Glutamatergic neuron (in vitro differentiated cells): ENCODE data around the gene ARL15. TPM values are rescaled to one million over a fixed set of nuclear protein-coding genes. Genes with fewer than 3 reads are reported as not detected.

Experiments used
- DNase-seq: peaks from one replicate; pipeline ENCODE4 v3.0.0; 2022
- H3K27ac Mint-ChIP-seq: one replicate; pipeline ENCODE4 v1.8.0; 2020; ENCODE audit warnings: mild to moderate bottlenecking, mixed read lengths, inconsistent platforms; ENCODE audit not compliant: unreplicated experiment
- H3K27me3 Mint-ChIP-seq: one replicate; pipeline ENCODE4 v1.8.0; 2020; ENCODE audit warnings: mild to moderate bottlenecking, moderate library complexity, mixed read lengths, inconsistent platforms; ENCODE audit not compliant: unreplicated experiment
- H3K36me3 Mint-ChIP-seq: one replicate; pipeline ENCODE4 v1.8.0; 2020; ENCODE audit warnings: mild to moderate bottlenecking, mixed read lengths, inconsistent platforms; ENCODE audit not compliant: unreplicated experiment
- H3K4me1 Mint-ChIP-seq: one replicate; pipeline ENCODE4 v1.8.0; 2020; ENCODE audit warnings: mild to moderate bottlenecking, low read depth, mixed read lengths, inconsistent platforms; ENCODE audit not compliant: unreplicated experiment
- H3K4me3 Mint-ChIP-seq: one replicate; pipeline ENCODE4 v1.8.0; 2020; ENCODE audit warnings: mild to moderate bottlenecking, mixed read lengths, inconsistent platforms; ENCODE audit not compliant: unreplicated experiment
- H3K9me3 Mint-ChIP-seq: one replicate; pipeline ENCODE4 v1.8.0; 2020; ENCODE audit warnings: mild to moderate bottlenecking, moderate library complexity, mixed read lengths, inconsistent platforms; ENCODE audit not compliant: unreplicated experiment
- CTCF ChIP-seq: fragments of 200-600 bp; sonication (generic); IDR thresholded peaks from one replicate; pipeline ENCODE4 v1.5.0; 2021; ENCODE audit not compliant: partially characterized antibody, unreplicated experiment
- total RNA-seq: library from RNA; stranded (reverse); fragmentation: NEBNext Ultra II Directional; extraction: Animal tissue kit (Norgen Biotek cat#: 25700); gene quantifications from one replicate; pipeline ENCODE4 v1.2.1, GENCODE V29; 2021; ENCODE audit not compliant: unreplicated experiment

Gene ARL15
- total RNA-seq, 1 donor from 2014 or later: 37.4 TPM

- no peaks in the 10 kb centered on the region for H3K27me3 Mint-ChIP-seq
- TF ChIP-seq CTCF: no peak
- no peak overlapping the region for H3K4me3 Mint-ChIP-seq
- H3K4me1 Mint-ChIP-seq: peaks cover 8% of the 10 kb centered on the region
- no peaks in the 10 kb centered on the region for H3K9me3 Mint-ChIP-seq
- no peak overlapping the region for H3K27ac Mint-ChIP-seq
- H3K36me3 Mint-ChIP-seq: no peaks in the 10 kb centered on the region
- DNase-seq: no peak
Observed at GRCh38 chr5:54195701-54196100, 114.7 kb downstream of the ARL15 start.

GRCh38 chr5:54194318-54194717, 116.1 kb downstream of the ARL15 start:
- Mint-ChIP-seq H3K36me3 (no peaks in the 10 kb centered on the region), H3K4me1 (peaks cover 8% of the 10 kb centered on the region), H3K27me3 (no peaks in the 10 kb centered on the region), H3K27ac (no peak overlapping the region), H3K4me3 (no peak overlapping the region), H3K9me3 (no peaks in the 10 kb centered on the region)
- DNase-seq: no peak
- no peak for TF ChIP-seq CTCF

GRCh38 chr5:54187694-54188093, 122.7 kb downstream of the ARL15 start:
- H3K9me3 Mint-ChIP-seq: no peaks in the 10 kb centered on the region
- H3K4me3 Mint-ChIP-seq: no peak overlapping the region
- no peak overlapping the region for H3K27ac Mint-ChIP-seq
- no peaks in the 10 kb centered on the region for H3K36me3 Mint-ChIP-seq
- TF ChIP-seq CTCF: no peak
- peaks cover 2% of the 10 kb centered on the region for H3K27me3 Mint-ChIP-seq
- H3K4me1 Mint-ChIP-seq: peaks cover 14% of the 10 kb centered on the region
- no peak for DNase-seq

DNA sequence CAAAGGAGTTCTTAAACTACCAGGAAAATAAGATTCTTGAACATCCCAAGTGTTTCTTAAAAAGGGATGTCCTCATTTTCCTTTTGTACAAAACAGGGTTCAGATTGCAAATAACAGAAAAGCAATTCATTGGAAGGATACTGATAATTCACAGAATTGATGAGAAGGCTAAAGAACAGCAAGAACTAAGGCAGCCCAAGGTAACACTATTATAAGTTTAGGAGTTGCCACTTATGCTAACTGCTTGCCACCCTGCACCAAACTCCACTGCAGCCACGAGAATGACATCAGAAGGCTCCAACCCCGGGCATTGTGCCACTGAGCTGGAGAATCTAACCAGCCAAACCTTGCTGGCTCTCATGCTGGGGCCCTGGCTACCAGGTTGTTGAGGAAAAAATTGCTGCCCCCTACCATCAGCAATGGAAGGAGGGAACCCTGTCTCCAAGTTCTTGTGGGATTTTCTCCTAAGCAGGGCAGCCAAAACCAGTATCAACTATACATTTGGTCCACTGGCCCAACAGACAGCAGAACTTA, 123.4 kb downstream of the ARL15 start:
- H3K9me3 Mint-ChIP-seq: no peaks in the 10 kb centered on the region
- no peak overlapping the region for H3K4me3 Mint-ChIP-seq
- peaks cover 14% of the 10 kb centered on the region for H3K4me1 Mint-ChIP-seq
- TF ChIP-seq CTCF: no peak
- H3K27ac Mint-ChIP-seq: no peak overlapping the region
- peaks cover 2% of the 10 kb centered on the region for H3K27me3 Mint-ChIP-seq
- no peaks in the 10 kb centered on the region for H3K36me3 Mint-ChIP-seq
- no peak for DNase-seq

GRCh38 chr5:54186108-54186507, 124.3 kb downstream of the ARL15 start:
- Mint-ChIP-seq H3K4me3 (no peak overlapping the region), H3K36me3 (no peaks in the 10 kb centered on the region), H3K9me3 (no peaks in the 10 kb centered on the region), H3K4me1 (peaks cover 8% of the 10 kb centered on the region), H3K27me3 (peaks cover 2% of the 10 kb centered on the region), H3K27ac (no peak overlapping the region)
- no peak for DNase-seq
- TF ChIP-seq CTCF: no peak
